ENCODE results near the gene HIBCH.

DNA sequence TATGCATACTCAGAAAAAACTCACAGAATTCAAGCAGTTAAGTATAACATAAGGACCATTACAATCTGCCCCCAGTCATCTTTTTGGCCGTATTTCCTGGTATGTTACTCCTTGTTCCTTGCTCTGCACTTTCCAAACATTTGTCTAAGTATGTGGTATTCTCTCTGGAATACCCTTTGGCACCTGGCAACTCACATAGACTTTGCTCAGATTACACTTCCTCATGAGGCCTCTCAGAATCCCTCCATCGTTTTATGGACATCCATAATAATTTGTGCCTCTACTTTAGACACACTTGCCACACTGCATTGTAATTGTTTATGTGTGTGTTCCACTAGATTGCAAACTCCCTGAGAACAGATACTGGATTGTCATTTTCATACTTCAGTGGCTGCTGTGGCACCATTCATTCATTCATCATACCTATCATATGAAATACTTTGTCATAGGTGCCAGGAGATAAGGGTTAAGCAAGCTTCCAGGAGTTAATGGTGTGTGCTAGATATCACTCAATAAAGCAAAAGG, 84.0 kb downstream of the HIBCH start:
- TF ChIP-seq, protein P1, sequence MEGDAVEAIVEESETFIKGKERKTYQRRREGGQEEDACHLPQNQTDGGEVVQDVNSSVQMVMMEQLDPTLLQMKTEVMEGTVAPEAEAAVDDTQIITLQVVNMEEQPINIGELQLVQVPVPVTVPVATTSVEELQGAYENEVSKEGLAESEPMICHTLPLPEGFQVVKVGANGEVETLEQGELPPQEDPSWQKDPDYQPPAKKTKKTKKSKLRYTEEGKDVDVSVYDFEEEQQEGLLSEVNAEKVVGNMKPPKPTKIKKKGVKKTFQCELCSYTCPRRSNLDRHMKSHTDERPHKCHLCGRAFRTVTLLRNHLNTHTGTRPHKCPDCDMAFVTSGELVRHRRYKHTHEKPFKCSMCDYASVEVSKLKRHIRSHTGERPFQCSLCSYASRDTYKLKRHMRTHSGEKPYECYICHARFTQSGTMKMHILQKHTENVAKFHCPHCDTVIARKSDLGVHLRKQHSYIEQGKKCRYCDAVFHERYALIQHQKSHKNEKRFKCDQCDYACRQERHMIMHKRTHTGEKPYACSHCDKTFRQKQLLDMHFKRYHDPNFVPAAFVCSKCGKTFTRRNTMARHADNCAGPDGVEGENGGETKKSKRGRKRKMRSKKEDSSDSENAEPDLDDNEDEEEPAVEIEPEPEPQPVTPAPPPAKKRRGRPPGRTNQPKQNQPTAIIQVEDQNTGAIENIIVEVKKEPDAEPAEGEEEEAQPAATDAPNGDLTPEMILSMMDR (IDR thresholded peaks at IDR 0.05; ENCODE audit: low read length), result no peak
- no peak for TF ChIP-seq EZH2 (IDR thresholded peaks at IDR 0.05; ENCODE audit: borderline replicate concordance, low read length)
